Esophagus muscularis mucosa (tissue), 4 donors: Measurements from ENCODE around the gene AMOTL2. TPM values are rescaled to one million over a fixed set of nuclear protein-coding genes. Genes with fewer than 3 reads are reported as not detected.

Experiments used
- DNase-seq: peaks from one replicate; pipeline ENCODE4 v3.0.0-alpha.2; 2017; ENCODE audit errors: extremely low spot score
- H3K27ac ChIP-seq, 4 donors: fragments of 200-600 bp; sonication (generic); replicated peaks in 1 of 4; 1 replicate in 3 of 4; 2 replicates in 1 of 4; pipeline ENCODE4 v1.5.1; 2016 to 2019; ENCODE audit warnings: mild to moderate bottlenecking in 1 of 4
- H3K27me3 ChIP-seq, 4 donors: fragments of 200-600 bp; sonication (generic); one replicate each; pipeline versions ENCODE4 v1.5.1 to v1.6.0; 2016 to 2019
- H3K36me3 ChIP-seq, 4 donors: fragments of 200-600 bp; sonication (generic); one replicate each; pipeline ENCODE4 v1.5.1; 2016 to 2019
- H3K4me1 ChIP-seq, 4 donors: fragments of 200-600 bp; sonication (generic); one replicate each; pipeline ENCODE4 v1.5.1; 2016 to 2019
- H3K4me3 ChIP-seq, 4 donors: fragments of 200-600 bp; sonication (generic); 1 replicate in 2 of 4; 2 replicates in 2 of 4; pipeline ENCODE4 v1.5.1; 2016 to 2019; ENCODE audit warnings: mild to moderate bottlenecking in 4 of 4, moderate library complexity in 1 of 4
- H3K9me3 ChIP-seq, 4 donors: fragments of 200-600 bp; sonication (generic); 1 replicate in 3 of 4; 2 replicates in 1 of 4; pipeline ENCODE4 v1.5.1; 2016 to 2019
- CTCF ChIP-seq, 3 experiments: fragments of 200-600 bp in 2 of 3; fragments of 450-650 bp in 1 of 3; sonication (generic) in 2 of 3; IDR thresholded peaks; one replicate each; pipeline ENCODE4 v1.5.1; 2017 to 2019; ENCODE audit warnings: antibody characterized with exemption in 3 of 3, mild to moderate bottlenecking in 2 of 3, moderate library complexity in 1 of 3
- EP300 ChIP-seq: sonication (generic); formaldehyde crosslinking; IDR thresholded peaks from one replicate; pipeline ENCODE4 v1.6.1; 2017; ENCODE audit warnings: antibody characterized with exemption
- POLR2A ChIP-seq: fragments of 450-650 bp; IDR thresholded peaks from one replicate; pipeline ENCODE4 v1.6.1; 2017; ENCODE audit warnings: antibody characterized with exemption, moderate library complexity, mild to moderate bottlenecking, low read depth
- POLR2AphosphoS5 ChIP-seq, 2 donors: sonication (generic); formaldehyde crosslinking; IDR thresholded peaks; one replicate each; pipeline ENCODE4 v1.6.1; 2017; ENCODE audit warnings: antibody characterized with exemption in 2 of 2
- WGBS: methylation state at CpG from one replicate; pipeline ENCODE4 v1.1.5; 2018; 5-methylcytosine and 5-hydroxymethylcytosine counted together
- intact Hi-C: fragments of 100-400 bp; cut with DNase I; formaldehyde crosslinking; loops from one replicate; pipeline ENCODE4 v1.15.1; 2023
- total RNA-seq, 4 donors: library from RNA; depleted of rRNA; stranded (reverse); fragments of >200 nt; gene quantifications; one replicate each; pipeline versions ENCODE4 v1.1.0 to v1.2.1, GENCODE V29; 2016

AMOTL2 gene
- total RNA-seq, 4 donors from 2014 or later, result 111 to 313 (median 155) TPM

GRCh38 chr3:134319931-134320330 lies 54.3 kb downstream of the AMOTL2 start:
- intact Hi-C loops, result no loop called here
- Histone ChIP-seq H3K27me3 (no peaks in the 10 kb centered on the region), H3K36me3 (no peaks in the 10 kb centered on the region), H3K4me1 (peaks cover 14 to 24% (median 22%) of the 10 kb centered on the region in 4 donors), H3K9me3 (no peaks in the 10 kb centered on the region), H3K27ac (no peak overlapping the region), H3K4me3 (no peak overlapping the region)
- 84% methylated on average over 2 of the region's 2 CpGs for WGBS
- TF ChIP-seq POLR2AphosphoS5 (IDR thresholded peaks at IDR 0.05) (no peak), CTCF (IDR thresholded peaks at IDR 0.05) (no peak), EP300 (no peak), POLR2A (no peak)
- no peak for DNase-seq

GRCh38 chr3:134318166-134318565 lies 56.1 kb downstream of the AMOTL2 start:
- intact Hi-C loops, result no loop called here
- Histone ChIP-seq H3K4me3 (no peak overlapping the region), H3K36me3 (no peaks in the 10 kb centered on the region), H3K9me3 (no peaks in the 10 kb centered on the region), H3K27me3 (no peaks in the 10 kb centered on the region), H3K27ac (no peak overlapping the region), H3K4me1 (peaks cover 28 to 42% (median 39%) of the 10 kb centered on the region in 4 donors)
- 93% methylated on average over 2 of the region's 2 CpGs for WGBS
- no peak for DNase-seq
- TF ChIP-seq POLR2A, result no peak
- no peak for TF ChIP-seq EP300
- no peak for TF ChIP-seq CTCF (IDR thresholded peaks at IDR 0.05)
- no peak for TF ChIP-seq POLR2AphosphoS5 (IDR thresholded peaks at IDR 0.05)

- WGBS, result 92% methylated on average over 6 of the region's 6 CpGs
- intact Hi-C loops, result no loop called here
- no peaks in the 10 kb centered on the region for H3K36me3 ChIP-seq
- H3K9me3 ChIP-seq, result no peaks in the 10 kb centered on the region
- no peak for DNase-seq
- H3K27ac ChIP-seq, result no peak overlapping the region
- no peak overlapping the region for H3K4me3 ChIP-seq
- TF ChIP-seq POLR2A (no peak), POLR2AphosphoS5 (IDR thresholded peaks at IDR 0.05) (no peak), EP300 (no peak), CTCF (IDR thresholded peaks at IDR 0.05) (no peak)
- no peaks in the 10 kb centered on the region for H3K27me3 ChIP-seq
- peaks cover 36 to 50% (median 47%) of the 10 kb centered on the region in 4 donors for H3K4me1 ChIP-seq
Observed at GRCh38 chr3:134317106-134317947, 56.9 kb downstream of the AMOTL2 start.

- no peak for TF ChIP-seq CTCF (IDR thresholded peaks at IDR 0.05)
- no peak for TF ChIP-seq POLR2A
- peak; percentile 14 to 42 for TF ChIP-seq POLR2AphosphoS5 (IDR thresholded peaks at IDR 0.05)
- no peaks in the 10 kb centered on the region for H3K36me3 ChIP-seq
- no peak for DNase-seq
- intact Hi-C loops, result loop anchor here (2.0 kb wide), 1 partner anchor 47 kb away; no protein-coding TSS in a partner anchor
- no peaks in the 10 kb centered on the region for H3K9me3 ChIP-seq
- H3K4me1 ChIP-seq, result peaks cover 50 to 69% (median 60%) of the 10 kb centered on the region in 4 donors
- no peak overlapping the region for H3K4me3 ChIP-seq
- peak overlapping the region; percentile 91 to 99 (median 92) for H3K27ac ChIP-seq
- no peaks in the 10 kb centered on the region for H3K27me3 ChIP-seq
- 40% methylated on average over 13 of the region's 14 CpGs for WGBS
Observed at GRCh38 chr3:134315286-134316106, 58.8 kb downstream of the AMOTL2 start.
